ENCODE results near the gene TSEN54. TPM values are rescaled to one million over a fixed set of nuclear protein-coding genes. Genes with fewer than 3 reads are reported as not detected.
A peak's percentile ranks its signal among the peaks of the same experiment; 100 is the strongest.

The TSEN54 gene
- total RNA-seq, 2 donors from 2014 or later = 37.5 to 106 TPM

DNA sequence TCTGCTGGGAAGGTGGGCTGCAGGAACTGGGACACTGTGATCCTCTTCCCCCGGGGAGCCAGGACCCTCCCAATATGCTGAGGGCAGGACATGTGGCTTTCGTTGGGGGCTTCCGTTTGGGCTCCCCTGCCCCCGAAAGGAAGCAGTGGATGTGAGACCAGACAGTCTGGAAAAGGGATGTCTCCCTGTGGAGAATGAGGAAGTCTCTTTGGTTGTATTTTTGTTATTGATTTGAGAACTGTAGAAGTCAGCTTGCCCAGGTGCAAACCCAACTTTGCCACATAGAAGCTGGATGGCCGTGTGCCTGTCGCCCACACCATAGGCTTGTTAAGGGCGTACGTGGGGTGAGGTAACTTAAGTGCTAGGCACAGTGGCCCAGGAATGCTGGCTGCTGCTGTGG, 27.9 kb downstream of the TSEN54 start:
- Mint-ChIP-seq H3K4me1 (ENCODE audit: low read depth in 2 of 2) (peaks cover 9 to 24% of the 10 kb centered on the region in 2 donors), H3K9me3 (no peaks in the 10 kb centered on the region), H3K4me3 (no peak overlapping the region), H3K27ac (no peak overlapping the region), H3K36me3 (no peaks in the 10 kb centered on the region), H3K27me3 (no peaks in the 10 kb centered on the region)
- ATAC-seq = no peak
- DNase-seq (ENCODE audit: low spot score) = no peak

DNA sequence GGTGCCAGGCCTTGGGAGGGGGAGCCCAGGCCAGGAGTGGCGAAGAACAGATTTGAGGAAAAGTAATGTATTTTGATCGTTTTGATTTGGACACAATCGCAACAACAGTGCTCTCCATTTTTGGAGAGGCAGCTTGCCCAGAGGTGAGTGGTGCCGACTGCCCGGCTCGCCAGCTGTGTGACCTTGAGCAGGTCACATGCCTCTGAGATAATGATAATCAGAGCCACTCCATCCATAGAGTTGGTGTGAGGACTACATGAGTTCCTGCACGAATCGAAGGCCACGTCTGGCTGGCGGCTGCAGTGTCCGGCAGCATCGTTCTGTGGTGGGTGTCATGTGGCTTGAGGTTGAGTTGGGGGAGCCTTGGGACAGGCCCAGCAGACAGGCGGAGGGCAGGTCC, 29.9 kb downstream of the TSEN54 start:
- DNase-seq (ENCODE audit: low spot score) (no peak), ATAC-seq (no peak)
- Mint-ChIP-seq H3K36me3 (no peaks in the 10 kb centered on the region), H3K4me1 (ENCODE audit: low read depth in 2 of 2) (peaks cover 5 to 21% of the 10 kb centered on the region in 2 donors), H3K9me3 (no peaks in the 10 kb centered on the region), H3K27me3 (no peaks in the 10 kb centered on the region), H3K27ac (peak overlapping the region in 1 of 2 donors; percentile 67), H3K4me3 (no peak overlapping the region)

DNA sequence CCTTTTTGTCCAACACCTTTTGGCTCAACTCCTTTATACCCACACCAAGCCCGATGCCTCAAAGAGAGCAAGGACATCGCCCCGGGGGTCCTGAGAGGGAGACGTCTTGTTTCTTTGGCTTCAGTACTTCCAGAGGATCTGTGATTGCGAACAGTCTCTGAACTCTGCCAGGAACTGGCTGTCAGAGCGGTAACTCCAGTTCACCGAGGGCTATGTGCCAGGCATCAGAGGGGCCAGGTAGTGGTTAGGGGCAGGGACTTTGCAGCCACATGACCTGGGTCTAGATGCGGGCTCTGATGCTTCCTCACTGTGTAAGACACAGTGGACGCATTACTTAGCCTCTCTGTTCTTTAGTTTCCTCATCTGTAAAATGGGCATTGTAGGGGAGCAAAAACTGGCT, 30.8 kb downstream of the TSEN54 start:
- H3K9me3 Mint-ChIP-seq = no peaks in the 10 kb centered on the region
- DNase-seq (ENCODE audit: low spot score) (no peak), ATAC-seq (no peak)
- peak overlapping the region in 1 of 2 donors; percentile 75 for H3K27ac Mint-ChIP-seq
- no peak overlapping the region for H3K4me3 Mint-ChIP-seq
- no peaks in the 10 kb centered on the region for H3K27me3 Mint-ChIP-seq
- H3K4me1 Mint-ChIP-seq (ENCODE audit: low read depth in 2 of 2) = peaks cover 5 to 18% of the 10 kb centered on the region in 2 donors
- no peaks in the 10 kb centered on the region for H3K36me3 Mint-ChIP-seq

DNA sequence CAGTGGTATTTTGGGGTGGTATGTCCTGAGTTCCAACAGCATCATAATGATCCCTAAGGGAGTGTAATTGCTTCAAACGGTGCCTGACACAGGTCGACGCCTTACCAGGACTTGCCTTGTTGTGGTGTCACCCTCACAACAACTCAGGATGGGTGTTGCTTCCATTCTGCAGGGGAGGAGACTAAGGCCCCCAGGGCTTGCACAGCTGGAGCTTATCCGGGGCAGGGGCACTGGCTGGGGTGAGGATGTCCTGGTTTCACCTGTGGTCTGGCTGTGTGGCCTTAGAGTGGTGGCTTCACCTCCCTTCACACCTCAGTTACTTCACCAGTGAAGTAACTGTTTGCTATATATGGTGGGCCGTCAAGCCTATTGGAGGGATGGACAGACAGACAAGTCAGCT, 32.5 kb downstream of the TSEN54 start:
- Mint-ChIP-seq H3K4me1 (ENCODE audit: low read depth in 2 of 2) (peaks cover 5 to 15% of the 10 kb centered on the region in 2 donors), H3K36me3 (no peaks in the 10 kb centered on the region), H3K9me3 (no peaks in the 10 kb centered on the region), H3K4me3 (no peak overlapping the region), H3K27me3 (no peaks in the 10 kb centered on the region), H3K27ac (no peak overlapping the region)
- peak; percentile 68 to 73 for ATAC-seq
- no peak for DNase-seq (ENCODE audit: low spot score)

DNA sequence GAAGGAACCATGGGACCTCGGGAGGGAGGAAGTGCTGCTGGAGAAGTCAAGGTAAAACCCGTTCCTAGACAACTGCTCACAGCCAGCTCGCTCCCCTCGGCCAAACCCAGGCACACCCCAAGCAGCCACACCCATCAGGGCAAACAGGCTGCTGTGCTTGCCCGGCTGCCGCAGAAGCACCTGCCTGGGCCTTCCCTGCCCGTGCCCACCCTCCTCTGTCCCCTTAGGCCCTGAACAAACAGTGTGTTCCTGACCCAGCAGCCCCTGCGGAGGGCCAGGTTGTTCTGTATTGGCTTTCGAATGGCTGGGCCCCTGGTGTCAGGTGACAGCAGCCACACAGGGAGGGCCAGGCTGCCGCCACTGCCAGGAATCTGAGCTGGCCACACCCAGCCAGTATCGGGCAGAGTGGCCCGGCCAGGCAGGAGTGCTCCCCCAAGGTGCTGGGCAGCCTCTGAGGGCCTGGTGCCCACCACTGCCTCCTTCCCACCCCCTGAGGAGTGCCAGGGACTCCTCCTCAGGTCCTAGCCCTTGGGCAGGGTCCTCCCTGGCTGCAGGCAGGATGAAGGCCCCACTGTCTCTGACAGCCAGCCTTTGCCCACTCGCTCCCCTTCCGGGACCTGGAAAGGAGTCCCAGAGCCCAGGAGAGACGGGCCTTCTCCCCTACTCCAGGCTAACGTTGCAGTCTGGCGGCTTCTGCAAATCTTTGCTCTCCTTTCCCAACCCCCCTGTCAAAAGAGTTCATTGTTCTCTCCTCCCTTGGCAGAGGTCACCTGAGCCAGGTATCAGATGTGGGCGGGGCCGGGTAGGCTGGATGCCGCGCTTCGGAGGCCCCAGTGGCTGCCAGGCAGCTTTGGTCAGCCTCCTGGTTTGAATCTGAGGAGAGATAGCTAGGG, 33.2 kb downstream of the TSEN54 start:
- H3K27ac Mint-ChIP-seq = no peak overlapping the region
- peaks cover 5 to 15% of the 10 kb centered on the region in 2 donors for H3K4me1 Mint-ChIP-seq (ENCODE audit: low read depth in 2 of 2)
- H3K4me3 Mint-ChIP-seq = no peak overlapping the region
- ATAC-seq = peak in 1 of 2 donors; percentile 11
- DNase-seq (ENCODE audit: low spot score) = no peak
- H3K27me3 Mint-ChIP-seq = no peaks in the 10 kb centered on the region
- no peaks in the 10 kb centered on the region for H3K36me3 Mint-ChIP-seq
- no peaks in the 10 kb centered on the region for H3K9me3 Mint-ChIP-seq

DNA sequence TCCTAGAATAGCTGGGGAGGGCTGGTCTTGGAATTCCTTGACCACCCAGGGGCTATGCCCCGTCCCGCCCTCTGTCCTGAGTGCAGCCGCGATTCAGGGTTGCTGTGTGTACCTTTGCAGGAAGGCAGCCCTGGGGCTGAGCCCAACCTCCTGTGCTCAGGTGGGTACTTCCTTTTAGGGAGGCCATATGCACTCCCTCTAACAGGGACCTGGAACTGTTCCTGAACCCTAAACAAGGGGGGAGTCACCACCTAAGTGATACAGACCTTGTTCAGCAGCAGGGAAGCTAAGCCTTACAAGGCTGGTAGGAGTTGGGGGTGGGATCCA, 33.8 kb downstream of the TSEN54 start:
- no peaks in the 10 kb centered on the region for H3K27me3 Mint-ChIP-seq
- no peaks in the 10 kb centered on the region for H3K36me3 Mint-ChIP-seq
- no peak overlapping the region for H3K27ac Mint-ChIP-seq
- no peak for DNase-seq (ENCODE audit: low spot score)
- H3K9me3 Mint-ChIP-seq = no peaks in the 10 kb centered on the region
- H3K4me1 Mint-ChIP-seq (ENCODE audit: low read depth in 2 of 2) = peaks cover 5 to 15% of the 10 kb centered on the region in 2 donors
- ATAC-seq = no peak
- H3K4me3 Mint-ChIP-seq = no peak overlapping the region

DNA sequence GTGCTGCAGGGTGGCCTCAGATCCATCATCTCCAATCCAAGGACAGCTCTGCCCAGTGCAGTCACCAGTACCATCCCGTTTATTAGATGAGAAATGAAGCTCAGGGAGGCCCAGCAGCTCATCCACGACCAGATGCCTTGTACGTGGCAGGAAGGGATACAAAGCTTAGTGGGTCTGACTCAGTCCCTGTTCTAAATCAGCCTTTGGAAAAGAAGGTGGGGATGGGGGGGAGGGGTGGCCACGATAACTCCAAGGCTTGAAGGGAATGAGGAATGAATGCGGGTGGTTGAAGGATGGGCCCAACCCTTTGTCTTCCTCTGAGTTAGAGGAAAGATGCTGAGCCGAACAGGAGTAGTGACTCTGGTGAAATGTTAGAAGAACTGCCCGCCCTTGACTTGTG, 34.9 kb downstream of the TSEN54 start:
- Mint-ChIP-seq H3K27ac (peak overlapping the region in 1 of 2 donors; percentile 40), H3K36me3 (no peaks in the 10 kb centered on the region), H3K4me3 (no peak overlapping the region)

DNA sequence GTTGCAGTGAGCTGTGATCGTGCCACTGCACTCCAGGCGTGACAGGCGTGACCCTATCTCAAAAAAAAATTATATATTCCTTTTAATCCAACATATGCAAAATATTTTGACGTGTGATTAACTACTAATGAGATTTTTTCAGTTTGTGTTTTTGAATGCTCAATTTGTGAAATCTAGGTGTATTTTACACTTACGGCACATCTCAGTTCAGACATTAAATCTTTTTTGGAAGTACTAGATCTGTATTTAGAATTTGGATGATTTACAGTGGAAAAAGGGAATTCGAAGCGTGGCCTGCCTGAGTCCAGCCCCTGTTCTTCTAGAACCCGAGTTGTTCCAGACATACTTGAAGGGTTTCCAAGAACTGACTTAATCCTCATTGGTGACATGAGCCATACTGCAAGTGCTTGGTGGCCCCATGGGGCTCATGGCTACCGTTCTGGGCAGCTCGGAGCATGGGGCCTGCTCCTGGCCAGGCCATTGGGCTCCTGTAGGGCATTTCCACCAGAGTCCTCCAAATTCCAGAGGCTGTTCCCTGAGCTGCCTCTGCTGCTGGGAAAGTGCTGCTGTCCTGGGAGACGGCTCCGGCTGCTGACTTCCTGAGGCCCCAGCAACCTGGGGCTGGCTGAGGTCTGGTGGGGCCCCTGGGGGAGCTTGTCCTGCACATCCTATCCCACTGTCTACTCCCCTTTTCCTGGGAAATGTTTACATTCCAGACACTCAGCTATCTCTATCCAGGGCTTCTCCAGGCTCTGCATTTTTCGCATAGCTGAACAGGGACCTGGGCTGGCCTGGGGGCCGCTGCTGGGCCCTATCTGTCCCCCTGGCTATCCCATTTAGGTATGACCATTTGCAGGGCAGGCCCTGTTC, 36.3 kb downstream of the TSEN54 start:
- Mint-ChIP-seq H3K36me3 (no peaks in the 10 kb centered on the region), H3K4me1 (ENCODE audit: low read depth in 2 of 2) (peaks cover 5 to 10% of the 10 kb centered on the region in 2 donors), H3K27me3 (no peaks in the 10 kb centered on the region), H3K4me3 (no peak overlapping the region), H3K27ac (peak overlapping the region in 1 of 2 donors; percentile 16), H3K9me3 (no peaks in the 10 kb centered on the region)
- ATAC-seq = no peak
- DNase-seq (ENCODE audit: low spot score) = no peak

More for the DNA sequence above, 34.9 kb downstream of the TSEN54 start:
- H3K4me1 Mint-ChIP-seq (ENCODE audit: low read depth in 2 of 2) = peaks cover 5 to 11% of the 10 kb centered on the region in 2 donors
- no peaks in the 10 kb centered on the region for H3K9me3 Mint-ChIP-seq
- ATAC-seq (no peak), DNase-seq (ENCODE audit: low spot score) (no peak)
- H3K27me3 Mint-ChIP-seq = no peaks in the 10 kb centered on the region

DNA sequence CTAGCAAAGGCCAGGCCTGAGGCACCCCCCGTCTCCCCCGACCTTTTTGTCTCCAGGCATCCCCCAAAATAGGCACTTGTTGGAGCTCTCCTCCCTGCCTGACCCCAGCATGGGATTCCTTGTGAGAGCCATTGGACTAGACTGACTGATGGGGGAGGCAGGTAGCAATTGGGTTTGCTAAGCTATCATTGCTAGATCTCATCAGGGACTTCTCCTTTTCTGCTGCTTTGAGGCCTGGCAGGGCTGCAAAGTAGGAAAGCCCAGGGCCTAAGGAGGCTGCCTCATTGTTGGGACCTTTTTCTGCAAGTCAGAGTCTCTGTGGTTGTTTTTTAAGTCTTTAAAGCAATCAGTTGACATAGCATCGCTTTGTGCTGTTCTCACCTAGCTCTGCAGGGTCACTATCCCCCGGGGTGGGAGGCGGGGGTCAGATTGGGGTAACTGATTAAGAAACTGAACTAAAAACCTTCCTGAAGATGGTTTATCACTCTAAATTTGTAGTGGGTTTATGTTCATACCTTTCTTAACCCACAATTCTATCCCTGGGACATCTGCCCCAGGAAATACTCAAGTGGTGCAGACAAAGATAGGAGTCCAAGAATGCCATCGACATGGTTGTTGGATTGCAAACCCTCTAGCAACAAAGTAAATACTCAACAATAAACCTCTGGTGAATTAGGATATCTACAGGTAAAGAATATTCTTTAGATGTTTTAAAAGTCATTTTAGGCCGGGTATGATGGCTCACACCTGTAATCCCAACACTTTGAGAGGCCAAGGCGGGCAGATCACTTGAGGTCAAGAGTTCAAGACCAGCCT, 37.2 kb downstream of the TSEN54 start:
- no peak for DNase-seq (ENCODE audit: low spot score)
- Mint-ChIP-seq H3K36me3 (no peaks in the 10 kb centered on the region), H3K4me1 (ENCODE audit: low read depth in 2 of 2) (peaks cover 5 to 10% of the 10 kb centered on the region in 2 donors), H3K4me3 (no peak overlapping the region), H3K27ac (peak overlapping the region in 1 of 2 donors; percentile 16), H3K27me3 (no peaks in the 10 kb centered on the region), H3K9me3 (no peaks in the 10 kb centered on the region)
- no peak for ATAC-seq

DNA sequence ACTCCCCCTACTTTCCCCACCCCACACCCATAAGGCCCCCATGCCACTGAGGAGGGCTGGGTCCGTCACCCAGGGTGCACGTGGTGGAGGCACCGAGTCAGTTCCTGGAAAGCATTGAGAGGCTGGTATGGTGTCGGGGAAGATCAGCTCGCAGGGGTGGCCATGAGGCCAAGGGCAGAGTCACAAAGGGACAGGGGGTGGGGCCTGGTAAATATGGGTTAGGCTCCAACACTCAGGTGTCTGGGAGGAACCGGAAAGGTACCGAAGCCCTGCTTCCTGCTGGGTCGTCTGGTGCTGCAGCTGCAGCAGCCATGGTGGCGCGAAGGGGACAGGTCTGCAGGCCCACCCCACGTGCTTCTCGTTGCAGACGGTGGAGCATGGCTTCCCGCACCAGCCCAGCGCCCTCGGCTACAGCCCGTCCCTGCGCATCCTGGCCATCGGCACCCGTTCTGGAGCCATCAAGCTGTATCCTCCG, 39.4 kb downstream of the TSEN54 start:
- no peaks in the 10 kb centered on the region for H3K36me3 Mint-ChIP-seq

DNA sequence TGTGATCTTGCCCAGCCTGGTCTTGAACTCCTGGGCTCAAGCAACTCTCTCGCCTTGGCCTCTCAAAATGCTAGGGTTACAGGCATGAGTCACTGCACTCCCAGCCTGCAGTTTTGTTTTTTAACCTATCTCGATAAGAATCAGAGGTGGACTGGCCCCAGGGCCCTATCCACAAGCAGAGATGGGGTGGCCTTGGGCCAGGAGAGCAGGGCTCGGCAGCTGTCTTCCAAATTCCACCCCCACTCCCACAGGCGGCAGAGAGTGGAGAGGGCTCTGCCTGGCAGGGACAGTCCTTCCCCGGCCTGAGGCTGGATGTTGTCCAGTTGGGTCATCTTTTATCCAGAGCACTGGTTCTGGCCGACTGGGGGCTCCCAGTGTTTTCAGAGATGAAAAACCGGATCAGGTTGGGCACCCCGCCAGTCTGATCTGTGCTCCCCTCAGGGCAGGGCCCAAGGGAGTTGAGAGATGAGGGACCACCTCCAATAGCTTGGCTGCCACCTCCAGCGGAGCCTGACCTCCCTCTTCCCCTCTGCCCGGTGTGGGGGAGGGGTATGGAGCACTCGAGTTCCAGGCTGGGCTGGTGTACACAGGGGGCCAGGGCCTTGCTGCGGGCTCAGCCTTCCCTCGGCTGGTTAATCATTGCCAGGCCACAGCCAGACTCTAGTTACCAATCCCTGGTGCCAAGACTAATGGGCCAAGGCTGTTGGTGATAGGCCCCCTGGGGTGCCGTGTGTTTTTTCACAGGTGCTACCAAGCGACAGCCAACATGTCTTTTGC, 40.9 kb downstream of the TSEN54 start:
- no peaks in the 10 kb centered on the region for H3K36me3 Mint-ChIP-seq
- no peak overlapping the region for H3K27ac Mint-ChIP-seq
- no peaks in the 10 kb centered on the region for H3K27me3 Mint-ChIP-seq
- ATAC-seq (peak in 1 of 2 donors; percentile 17), DNase-seq (ENCODE audit: low spot score) (no peak)
- no peak overlapping the region for H3K4me3 Mint-ChIP-seq
- no peaks in the 10 kb centered on the region for H3K9me3 Mint-ChIP-seq
- H3K4me1 Mint-ChIP-seq (ENCODE audit: low read depth in 2 of 2) = peaks cover 0 to 6% of the 10 kb centered on the region in 2 donors

More for the DNA sequence above, 39.4 kb downstream of the TSEN54 start:
- Mint-ChIP-seq H3K27ac (no peak overlapping the region), H3K27me3 (no peaks in the 10 kb centered on the region), H3K4me1 (ENCODE audit: low read depth in 2 of 2) (peaks cover 0 to 9% of the 10 kb centered on the region in 2 donors), H3K4me3 (no peak overlapping the region), H3K9me3 (no peaks in the 10 kb centered on the region)
- no peak for ATAC-seq
- no peak for DNase-seq (ENCODE audit: low spot score)

DNA sequence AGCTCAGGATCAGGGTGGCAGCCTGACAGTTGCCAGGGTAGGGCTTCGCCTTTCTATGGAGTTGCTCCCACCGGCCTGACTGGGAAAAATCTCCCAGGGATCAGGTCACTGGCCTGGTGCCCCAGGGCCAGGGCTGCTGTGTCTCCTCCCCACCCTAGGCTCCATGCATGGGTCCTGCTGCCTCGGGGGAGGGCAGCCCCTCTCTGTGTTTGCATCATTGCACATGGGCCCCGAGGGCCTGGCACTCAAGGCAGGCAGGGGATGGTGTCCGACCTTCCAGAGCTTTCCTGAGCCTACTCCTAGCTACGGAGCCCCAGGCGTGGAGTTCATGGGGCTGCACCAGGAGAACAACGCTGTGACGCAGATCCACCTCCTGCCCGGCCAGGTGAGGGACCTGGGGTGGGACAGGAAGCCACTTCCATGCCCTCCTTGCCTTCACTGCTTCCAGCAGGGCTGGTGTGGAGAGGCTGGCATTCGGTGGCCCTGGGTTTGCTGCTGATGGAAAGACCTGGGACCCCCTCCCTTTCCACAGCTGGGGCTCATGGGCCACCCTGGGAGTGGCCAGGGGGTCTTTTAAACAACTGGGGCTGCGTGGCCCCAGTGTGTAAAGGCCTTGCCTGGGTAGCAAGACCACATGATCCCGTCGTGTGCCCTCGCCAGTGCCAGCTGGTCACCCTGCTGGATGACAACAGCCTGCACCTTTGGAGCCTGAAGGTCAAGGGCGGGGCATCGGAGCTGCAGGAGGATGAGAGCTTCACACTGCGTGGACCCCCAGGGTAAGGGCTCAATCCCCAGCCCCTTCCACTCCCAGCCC, 41.7 kb downstream of the TSEN54 start:
- ATAC-seq = no peak
- no peaks in the 10 kb centered on the region for H3K9me3 Mint-ChIP-seq

More for the DNA sequence above, 41.7 kb downstream of the TSEN54 start:
- no peaks in the 10 kb centered on the region for H3K27me3 Mint-ChIP-seq
- DNase-seq (ENCODE audit: low spot score) = no peak
- H3K4me1 Mint-ChIP-seq (ENCODE audit: low read depth in 2 of 2) = peaks cover 0 to 6% of the 10 kb centered on the region in 2 donors
- H3K27ac Mint-ChIP-seq = no peak overlapping the region
- H3K36me3 Mint-ChIP-seq = no peaks in the 10 kb centered on the region
- H3K4me3 Mint-ChIP-seq = no peak overlapping the region
